HG02938 (cell line): ENCODE measurements around the gene EDAR.

Experiments
- ATAC-seq: cut with Tn5 transposase; IDR thresholded peaks from one replicate; pipeline ENCODE4 v1.9.1; 2021; ENCODE audit warnings: mild to moderate bottlenecking, moderate library complexity; ENCODE audit not compliant: unreplicated experiment

EDAR gene

DNA sequence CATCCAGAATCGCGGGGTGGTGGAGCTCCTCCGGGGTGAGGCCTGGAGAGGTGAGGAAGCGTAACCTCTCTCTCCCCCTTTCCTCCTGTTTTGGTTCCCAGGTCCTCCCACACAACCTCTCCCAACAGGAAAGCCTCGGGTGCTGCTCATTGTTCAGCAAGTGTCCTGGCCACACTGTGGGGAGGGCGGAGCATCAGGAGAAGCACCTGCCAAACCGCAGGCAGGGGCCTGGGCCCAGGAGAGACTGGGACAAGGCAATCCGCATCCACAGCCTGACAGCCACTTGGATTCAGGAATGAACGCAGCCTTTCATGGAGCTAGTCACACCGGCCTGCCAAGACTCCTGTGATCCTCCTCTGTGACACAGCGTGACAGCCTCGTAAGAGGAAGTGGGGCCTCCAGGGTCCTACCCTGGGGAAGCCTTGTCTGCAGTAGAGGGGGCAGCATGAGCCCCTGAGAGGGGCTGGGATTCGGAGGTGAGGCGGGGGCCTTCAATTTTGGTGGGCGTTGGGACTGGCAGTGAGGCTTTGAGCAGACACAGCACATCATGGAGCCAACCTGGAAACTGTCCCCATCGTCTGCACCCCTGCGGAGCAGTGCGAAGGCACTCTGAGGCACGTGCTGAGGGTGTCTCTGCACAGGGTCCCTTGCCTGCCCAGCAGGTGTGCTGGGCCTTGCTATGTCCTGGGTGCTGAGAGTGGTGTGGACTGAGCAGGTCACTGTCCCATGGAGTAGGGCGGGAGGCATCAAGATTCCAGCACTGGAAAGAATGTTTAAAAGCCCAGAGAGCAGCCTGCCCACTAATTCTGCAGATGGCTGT, 62.2 kb downstream of the EDAR start:
- no peak for ATAC-seq

DNA sequence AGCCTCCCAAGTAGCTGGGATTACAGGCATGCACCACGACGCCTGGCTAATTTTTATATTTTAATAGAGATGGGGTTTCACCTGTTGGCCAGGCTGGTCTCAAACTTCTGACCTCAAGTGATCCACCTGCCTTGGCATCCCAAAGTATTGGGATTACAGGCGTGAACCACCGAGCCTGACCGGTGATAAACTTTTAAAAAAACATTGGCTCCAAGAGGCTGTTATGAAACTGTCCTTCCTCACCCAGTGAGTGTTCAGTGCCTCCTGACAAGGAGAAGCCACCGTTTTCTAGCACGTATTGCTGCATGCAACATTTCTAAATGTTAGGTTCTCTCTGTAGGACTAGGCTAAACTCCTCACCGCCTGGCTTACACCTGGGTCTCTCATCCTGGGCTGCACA, 63.3 kb downstream of the EDAR start:
- ATAC-seq: no peak

- no peak for ATAC-seq
These were observed 63.7 kb downstream of the EDAR start for GRCh38 chr2:108925286-108925685.

GRCh38 chr2:108924580-108925251, 64.3 kb downstream of the EDAR start:
- ATAC-seq: no peak

GRCh38 chr2:108923736-108924579, 65.1 kb downstream of the EDAR start:
- no peak for ATAC-seq

- no peak for ATAC-seq
These were observed 65.9 kb downstream of the EDAR start for GRCh38 chr2:108923019-108923700.

GRCh38 chr2:108922141-108922915, 66.7 kb downstream of the EDAR start:
- ATAC-seq: no peak

DNA sequence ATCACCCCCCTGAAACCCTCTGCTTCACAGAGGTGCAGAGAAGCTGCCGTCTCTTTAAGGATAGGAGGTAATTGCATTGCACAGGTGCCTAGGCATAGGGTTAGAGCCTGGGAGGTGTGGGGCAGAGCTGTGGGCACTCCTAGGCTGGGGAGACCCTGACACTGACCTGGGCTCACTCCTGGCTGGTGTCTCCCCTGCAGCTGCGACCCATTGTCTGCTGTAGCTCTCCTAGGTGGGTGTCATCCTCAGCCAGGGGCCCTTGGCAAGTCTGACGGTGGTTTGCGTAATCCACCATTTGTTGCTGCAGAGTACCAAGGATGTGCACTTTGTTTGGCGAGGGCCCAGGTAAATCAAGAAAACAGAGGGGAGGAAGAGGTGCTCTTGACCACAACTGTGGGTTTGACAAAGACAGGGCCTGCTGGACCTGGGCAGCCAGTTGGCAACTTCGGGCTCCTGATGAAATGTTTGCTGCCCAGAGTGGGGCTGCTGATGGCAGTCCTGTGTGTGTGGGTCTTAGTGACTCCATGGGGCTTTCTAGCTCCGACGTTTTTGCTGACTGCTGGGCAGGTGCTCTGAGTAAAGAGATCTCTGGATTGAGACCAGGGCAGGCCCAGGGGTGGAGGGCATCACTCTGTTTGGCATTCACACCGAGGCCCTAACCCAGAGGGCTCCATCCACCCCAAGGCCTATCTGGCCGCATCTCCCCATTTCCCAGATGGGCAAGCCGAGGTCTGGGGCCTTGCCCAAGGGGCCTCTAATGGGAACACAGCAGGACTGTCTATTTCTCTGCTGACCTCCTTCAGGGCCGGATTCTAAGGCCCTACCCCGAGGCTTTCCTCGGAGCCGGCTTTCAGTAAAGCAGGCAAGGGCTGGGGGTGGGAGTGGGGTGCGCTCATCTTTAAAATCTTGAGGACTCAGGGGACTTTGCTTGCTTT, 67.7 kb downstream of the EDAR start:
- no peak for ATAC-seq

DNA sequence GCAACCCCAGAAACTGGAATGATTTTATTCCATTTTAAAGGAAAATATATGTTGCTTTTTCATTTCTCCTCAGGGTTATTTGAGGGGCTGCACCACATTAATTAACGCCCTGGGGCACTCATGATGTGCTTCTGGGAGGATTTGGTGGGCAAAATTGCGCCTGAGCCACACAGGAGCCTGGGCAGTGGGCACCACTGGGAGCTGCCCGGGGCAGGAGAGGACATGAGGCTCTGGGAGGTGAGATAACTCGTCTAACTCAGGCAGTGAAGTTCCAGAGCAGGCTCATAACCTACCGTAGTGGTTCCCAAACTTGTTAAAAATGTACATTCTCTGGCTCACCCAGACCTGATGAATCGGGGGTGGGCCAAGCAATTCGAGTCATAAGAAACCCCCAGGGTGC, 68.3 kb downstream of the EDAR start:
- ATAC-seq: no peak

DNA sequence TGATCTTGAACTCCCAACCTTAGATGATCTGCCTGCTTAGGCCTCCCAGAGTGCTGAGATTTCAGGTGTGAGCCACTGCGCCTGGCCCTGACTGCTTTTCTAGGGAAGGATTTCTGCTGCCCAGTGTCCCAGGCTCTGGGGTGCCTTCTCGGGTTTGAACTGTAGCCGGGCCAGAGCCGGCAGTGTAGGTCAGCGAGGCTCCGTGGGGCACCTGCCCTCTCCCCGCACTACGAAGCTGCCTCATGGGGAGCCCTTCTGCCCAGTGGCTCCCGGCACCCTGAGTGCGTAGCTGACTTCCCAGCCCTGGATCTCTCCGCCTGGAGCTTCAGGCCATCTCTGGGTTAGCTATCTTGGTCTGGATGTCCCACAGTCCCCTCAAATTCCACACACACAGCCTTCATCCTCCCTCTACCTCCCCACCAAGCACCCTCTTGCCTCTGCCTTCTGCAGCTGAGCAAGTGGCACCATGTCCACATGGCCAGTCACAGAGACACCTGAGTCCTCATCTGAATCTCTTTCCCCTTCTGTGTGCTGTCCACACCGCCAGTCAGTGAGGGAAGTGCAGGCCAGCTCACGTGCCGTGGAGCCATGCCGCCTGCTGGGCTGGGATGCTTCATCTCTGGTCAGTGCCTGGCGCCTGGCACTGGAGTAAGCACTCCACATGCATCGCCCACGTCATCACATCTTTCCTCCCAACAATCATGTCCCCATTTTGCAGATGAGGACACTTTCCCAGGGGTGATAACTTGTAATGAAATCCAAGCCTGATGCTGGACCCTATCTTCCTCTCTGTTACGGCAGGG, 69.2 kb downstream of the EDAR start:
- ATAC-seq: no peak

- ATAC-seq: no peak
These were observed 70.1 kb downstream of the EDAR start for GRCh38 chr2:108918941-108919341.

DNA sequence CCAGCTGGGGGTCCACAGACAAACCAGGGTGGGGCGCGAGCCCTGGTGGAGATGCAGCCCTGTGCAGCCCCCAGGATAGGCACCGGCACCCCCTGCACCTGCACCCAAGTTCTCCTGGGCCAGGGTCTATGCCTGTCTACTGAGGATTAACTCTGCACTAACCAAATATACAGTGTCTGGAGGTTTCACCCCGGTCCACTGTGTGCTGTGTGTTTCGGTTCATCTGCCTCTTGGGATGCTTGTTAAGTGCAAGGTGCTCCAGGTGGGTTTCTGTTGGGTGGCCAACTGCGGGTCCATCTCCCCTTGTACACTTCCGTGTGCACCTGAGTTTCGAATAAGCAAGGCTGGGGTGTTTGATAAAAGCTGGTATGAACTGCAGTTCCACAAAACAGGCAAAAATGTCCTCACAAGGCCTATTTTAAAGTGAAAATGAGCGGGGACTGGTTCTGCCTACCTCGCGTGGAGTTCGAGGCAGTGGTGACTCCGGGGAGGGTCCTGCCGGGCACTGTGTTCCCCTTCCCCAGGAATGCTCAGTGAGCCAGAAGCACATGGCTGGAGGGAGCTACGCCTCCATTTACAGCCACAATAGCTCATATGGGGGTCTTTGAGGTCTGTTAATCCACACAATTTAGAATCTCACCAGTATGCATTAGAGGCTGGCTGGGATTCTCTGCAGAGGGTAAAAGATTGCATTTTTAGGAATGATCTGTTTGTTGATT, 70.7 kb downstream of the EDAR start:
- no peak for ATAC-seq

GRCh38 chr2:108917526-108917925, 71.5 kb downstream of the EDAR start:
- no peak for ATAC-seq

DNA sequence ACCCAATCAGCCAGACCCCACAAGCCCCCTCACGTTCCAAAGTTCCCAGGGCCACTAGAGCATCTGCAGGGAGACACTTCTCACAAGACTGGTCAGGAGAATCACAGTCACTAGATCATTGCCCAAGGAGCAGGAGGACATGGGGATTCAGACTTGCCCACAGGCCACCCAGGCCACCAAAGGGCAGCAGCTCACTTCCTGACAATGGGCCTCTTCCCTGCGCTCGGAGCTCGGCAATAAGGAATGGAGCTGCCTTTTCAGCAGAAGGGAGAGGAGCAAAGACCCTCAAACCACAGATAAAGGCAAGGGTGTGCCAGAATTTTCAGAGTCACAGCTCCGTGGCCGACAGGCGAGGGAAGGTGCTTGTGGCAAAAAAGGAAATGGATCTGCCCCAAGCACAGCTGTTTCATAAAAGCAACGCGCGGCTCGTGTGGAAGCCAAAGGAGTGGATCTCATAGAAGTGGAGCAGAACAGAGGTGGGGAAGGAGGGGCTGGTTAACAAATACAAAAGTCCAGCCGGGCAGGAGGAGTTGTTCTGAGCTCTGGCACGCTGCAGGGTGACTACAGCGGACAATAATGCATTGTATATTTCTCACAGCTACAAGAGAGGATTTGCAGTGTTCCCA, 72.1 kb downstream of the EDAR start:
- ATAC-seq: no peak

DNA sequence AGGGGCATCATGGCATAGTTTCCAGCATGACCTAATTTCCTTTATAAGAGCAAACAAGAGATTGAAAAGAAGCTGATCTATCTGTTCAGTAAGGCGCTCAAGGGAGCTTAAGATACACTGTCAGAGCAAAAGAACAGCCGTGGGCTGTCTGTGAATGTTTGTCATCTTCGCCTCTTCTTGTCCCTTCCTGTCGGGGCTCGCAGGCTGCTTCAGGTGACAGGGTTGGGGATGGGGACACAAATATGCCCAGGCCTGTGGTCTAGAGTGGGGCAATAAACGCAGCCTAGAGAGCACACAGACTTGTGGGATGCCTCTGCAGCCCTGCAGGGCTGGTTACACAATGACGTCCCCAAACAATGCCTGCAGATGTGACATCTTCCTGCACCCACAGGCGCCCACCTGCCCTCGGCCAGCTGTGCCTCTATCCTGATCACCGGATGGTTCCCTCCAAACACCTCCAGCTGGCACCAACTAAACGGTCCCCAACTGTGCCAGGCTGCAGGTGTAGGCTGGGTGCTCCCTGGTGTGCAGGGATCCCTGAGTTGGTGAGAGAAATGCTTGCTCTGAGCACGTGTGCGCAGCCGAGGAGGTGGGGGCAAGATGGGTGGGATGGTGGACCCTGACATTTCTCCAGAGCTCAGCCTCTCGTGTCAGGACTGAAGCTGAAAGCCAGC, 72.8 kb downstream of the EDAR start:
- no peak for ATAC-seq

DNA sequence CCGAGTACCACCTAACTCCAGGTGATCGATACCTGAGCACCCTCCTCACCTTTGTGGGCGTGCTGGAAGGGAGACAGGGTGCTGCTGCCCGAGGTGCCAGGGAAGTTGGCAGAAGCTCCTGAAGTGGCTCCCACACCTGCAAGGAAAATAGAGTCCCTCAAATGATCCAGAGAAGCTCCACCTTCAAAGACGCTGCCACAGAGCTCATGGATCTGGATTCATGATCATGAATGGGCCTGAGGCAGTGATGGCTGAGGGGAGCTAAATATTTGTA, 76.5 kb downstream of the EDAR start:
- no peak for ATAC-seq
